IgD-negative memory B cell (primary cell): ENCODE measurements around the gene SLC36A1. TPM values are rescaled to one million over a fixed set of nuclear protein-coding genes. Genes with fewer than 3 reads are reported as not detected.

Experiments
- H3K27ac Mint-ChIP-seq, 3 donors: one replicate each; pipeline ENCODE4 v1.8.0; 2020 to 2022; ENCODE audit warnings: mild to moderate bottlenecking in 3 of 3, mixed read lengths in 3 of 3, moderate library complexity in 1 of 3
- H3K27me3 Mint-ChIP-seq: one replicate; pipeline ENCODE4 v1.8.0; 2021; ENCODE audit warnings: mixed read lengths
- H3K36me3 Mint-ChIP-seq: one replicate; pipeline ENCODE4 v1.8.0; 2020; ENCODE audit warnings: mild to moderate bottlenecking, mixed read lengths
- H3K4me1 Mint-ChIP-seq, 3 donors: one replicate each; pipeline ENCODE4 v1.8.0; 2020 to 2022; ENCODE audit warnings: mixed read lengths in 3 of 3, mild to moderate bottlenecking in 1 of 3
- H3K4me3 Mint-ChIP-seq, 4 donors: one replicate each; pipeline ENCODE4 v1.8.0; 2020 to 2022; ENCODE audit warnings: mild to moderate bottlenecking in 4 of 4, mixed read lengths in 4 of 4, moderate library complexity in 3 of 4
- H3K9me3 Mint-ChIP-seq, 3 donors: one replicate each; pipeline ENCODE4 v1.8.0; 2020 to 2021; ENCODE audit warnings: mixed read lengths in 3 of 3, mild to moderate bottlenecking in 1 of 3
- polyA plus RNA-seq: library from polyadenylated mRNA; unstranded; fragments of 300-500 nt; fragmentation: Illumina TruSeq; gene quantifications from one replicate; pipeline ENCODE4 v1.2.3, GENCODE V29; 2021

Gene SLC36A1
- polyA plus RNA-seq, 1 donor from 2014 or later: 1.9 TPM

GRCh38 chr5:151523335-151523734 lies 75.9 kb downstream of the SLC36A1 start:
- Mint-ChIP-seq H3K36me3 (no peaks in the 10 kb centered on the region), H3K27me3 (peaks cover 4% of the 10 kb centered on the region), H3K27ac (no peak overlapping the region), H3K4me1 (no peaks in the 10 kb centered on the region), H3K9me3 (no peaks in the 10 kb centered on the region), H3K4me3 (no peak overlapping the region)

GRCh38 chr5:151528153-151528552 lies 80.8 kb downstream of the SLC36A1 start:
- Mint-ChIP-seq H3K4me1 (no peaks in the 10 kb centered on the region), H3K9me3 (no peaks in the 10 kb centered on the region), H3K4me3 (no peak overlapping the region), H3K36me3 (no peaks in the 10 kb centered on the region), H3K27ac (no peak overlapping the region), H3K27me3 (peaks cover 7% of the 10 kb centered on the region)

GRCh38 chr5:151528996-151529395 lies 81.6 kb downstream of the SLC36A1 start:
- Mint-ChIP-seq H3K4me3 (no peak overlapping the region), H3K27ac (no peak overlapping the region), H3K4me1 (no peaks in the 10 kb centered on the region), H3K36me3 (no peaks in the 10 kb centered on the region), H3K9me3 (no peaks in the 10 kb centered on the region), H3K27me3 (peaks cover 7% of the 10 kb centered on the region)

- no peaks in the 10 kb centered on the region for H3K9me3 Mint-ChIP-seq
- H3K4me1 Mint-ChIP-seq: no peaks in the 10 kb centered on the region
- H3K27me3 Mint-ChIP-seq: peaks cover 10% of the 10 kb centered on the region
- H3K36me3 Mint-ChIP-seq: no peaks in the 10 kb centered on the region
- H3K27ac Mint-ChIP-seq: no peak overlapping the region
- no peak overlapping the region for H3K4me3 Mint-ChIP-seq
These were observed 84.2 kb downstream of the SLC36A1 start for GRCh38 chr5:151531581-151531980.

GRCh38 chr5:151532416-151532815 lies 85.0 kb downstream of the SLC36A1 start:
- no peaks in the 10 kb centered on the region for H3K4me1 Mint-ChIP-seq
- no peaks in the 10 kb centered on the region for H3K36me3 Mint-ChIP-seq
- H3K27me3 Mint-ChIP-seq: peaks cover 11% of the 10 kb centered on the region
- no peak overlapping the region for H3K4me3 Mint-ChIP-seq
- no peak overlapping the region for H3K27ac Mint-ChIP-seq
- H3K9me3 Mint-ChIP-seq: no peaks in the 10 kb centered on the region

GRCh38 chr5:151534350-151534749 lies 86.9 kb downstream of the SLC36A1 start:
- Mint-ChIP-seq H3K4me3 (no peak overlapping the region), H3K9me3 (no peaks in the 10 kb centered on the region), H3K27ac (no peak overlapping the region), H3K27me3 (peaks cover 4% of the 10 kb centered on the region), H3K36me3 (peaks cover 3% of the 10 kb centered on the region), H3K4me1 (peaks cover 0 to 3% (median 2%) of the 10 kb centered on the region in 3 donors)

- no peak overlapping the region for H3K4me3 Mint-ChIP-seq
- H3K36me3 Mint-ChIP-seq: peaks cover 3% of the 10 kb centered on the region
- H3K27ac Mint-ChIP-seq: no peak overlapping the region
- peaks cover 4% of the 10 kb centered on the region for H3K27me3 Mint-ChIP-seq
- no peaks in the 10 kb centered on the region for H3K9me3 Mint-ChIP-seq
- peaks cover 0 to 3% (median 2%) of the 10 kb centered on the region in 3 donors for H3K4me1 Mint-ChIP-seq
These were observed 89.6 kb downstream of the SLC36A1 start for GRCh38 chr5:151537044-151537443.

- Mint-ChIP-seq H3K4me1 (peaks cover 0 to 4% (median 2%) of the 10 kb centered on the region in 3 donors), H3K27me3 (peaks cover 2% of the 10 kb centered on the region), H3K9me3 (peaks cover 0 to 3% (median 0%) of the 10 kb centered on the region in 3 donors), H3K27ac (no peak overlapping the region), H3K4me3 (no peak overlapping the region), H3K36me3 (peaks cover 5% of the 10 kb centered on the region)
These were observed 94.2 kb downstream of the SLC36A1 start for GRCh38 chr5:151541571-151541970.

Other genes starting within 250 kb of the SLC36A1 start
- 75.5 TPM for gene CCDC69, start 223.5 kb upstream of the SLC36A1 start, polyA plus RNA-seq
- 31.5 TPM for gene GM2A, start 194.4 kb upstream of the SLC36A1 start, polyA plus RNA-seq
- not detected for gene SLC36A3, start 143.8 kb upstream of the SLC36A1 start, polyA plus RNA-seq
- not detected for gene SLC36A2, start 100.0 kb upstream of the SLC36A1 start, polyA plus RNA-seq
- gene FAT2, start 143.7 kb downstream of the SLC36A1 start, polyA plus RNA-seq: not detected
- gene SPARC, start 239.3 kb downstream of the SLC36A1 start, polyA plus RNA-seq: 16.1 TPM